ENCODE results near the gene MRPL52. TPM values are rescaled to one million over a fixed set of nuclear protein-coding genes. Genes with fewer than 3 reads are reported as not detected.
A peak's percentile ranks its signal among the peaks of the same experiment; 100 is the strongest.

Gene MRPL52
- total RNA-seq, 1 experiment from 2014 or later = 134 TPM

GRCh38 chr14:22811722-22812121 lies 18.0 kb upstream of the MRPL52 start:
- ChIA-PET CTCF (interaction anchor here (0.6 kb wide), 1 partner anchor 246 kb away, joined by 3 read pairs; no protein-coding TSS in a partner anchor), POLR2A (no interaction called here)
- peaks cover 4 to 11% of the 10 kb centered on the region in 2 experiments; a peak in 3 of 4 replicates for H3K4me1 ChIP-seq (ENCODE audit: control insufficient read depth in 1 of 2, insufficient read depth in 2 of 2, low read length in 2 of 2)

GRCh38 chr14:22812744-22813143 lies 16.9 kb upstream of the MRPL52 start:
- Histone ChIP-seq H3K9me3 (ENCODE audit: control insufficient read depth in 1 of 2, insufficient read depth in 1 of 2, low read depth in 1 of 2, low read length in 2 of 2) (no peaks in the 10 kb centered on the region), H3K27ac (ENCODE audit: low read depth, low read length) (no peak overlapping the region), H3K4me3 (replicated peaks in 1 of 2; ENCODE audit: low read depth in 1 of 2, low read length in 2 of 2) (no peak overlapping the region), H3K36me3 (ENCODE audit: control insufficient read depth in 1 of 2, insufficient read depth in 2 of 2, low read length in 2 of 2) (no peaks in the 10 kb centered on the region), H2AFZ (ENCODE audit: low read depth, low read length, poor library complexity, severe bottlenecking) (no peak overlapping the region), H3K27me3 (ENCODE audit: insufficient read depth, low read length) (no peaks in the 10 kb centered on the region), H3K9me2 (ENCODE audit: insufficient read depth) (no peaks in the 10 kb centered on the region), H3K79me2 (ENCODE audit: insufficient read depth, low read length) (no peaks in the 10 kb centered on the region), H3K9ac (ENCODE audit: low read length) (no peak overlapping the region), H4K20me1 (ENCODE audit: insufficient read depth) (no peaks in the 10 kb centered on the region), H3K4me2 (ENCODE audit: low read length) (no peak overlapping the region), H3K4me1 (ENCODE audit: control insufficient read depth in 1 of 2, insufficient read depth in 2 of 2, low read length in 2 of 2) (peaks cover under 1 to 3% of the 10 kb centered on the region in 2 experiments; a peak in 3 of 4 replicates)
- POLR2A ChIA-PET = no interaction called here
- DNase-seq (ENCODE audit: low read depth, low spot score) = no peak
- ATAC-seq = peak; percentile 66
- intact Hi-C loops (cut with micrococcal nuclease) = no loop called here
- TF ChIP-seq ELF1 (IDR thresholded peaks at IDR 0.05; ENCODE audit: borderline replicate concordance, low read depth) (no peak), CTCF (IDR thresholded peaks at IDR 0.05 in 2 of 3, conservative IDR thresholded peaks at IDR 0.05 in 1 of 3; ENCODE audit: borderline replicate concordance in 1 of 3, insufficient read depth in 1 of 3, low read depth in 2 of 3, low read length in 2 of 3) (0 out of 6 replicates have a peak, but pooled peaks of 2 of the 3 experiments have one; percentile 11 to 17)
- BruUV-seq (replicated peaks) = no TSS peak
- CTCF ChIA-PET = no interaction called here
- RAD21 ChIA-PET (ENCODE audit: low non-redundant PET in 1 of 2, low total read pairs in 2 of 2, uncharacterized antibody in 2 of 2, unreplicated experiment in 2 of 2) = no interaction called here

More at GRCh38 chr14:22811722-22812121, 18.0 kb upstream of the MRPL52 start:
- Histone ChIP-seq H2AFZ (ENCODE audit: low read depth, low read length, poor library complexity, severe bottlenecking) (no peak overlapping the region), H3K9ac (ENCODE audit: low read length) (no peak overlapping the region), H4K20me1 (ENCODE audit: insufficient read depth) (no peaks in the 10 kb centered on the region), H3K9me3 (ENCODE audit: control insufficient read depth in 1 of 2, insufficient read depth in 1 of 2, low read depth in 1 of 2, low read length in 2 of 2) (no peaks in the 10 kb centered on the region), H3K9me2 (ENCODE audit: insufficient read depth) (no peaks in the 10 kb centered on the region), H3K27me3 (ENCODE audit: insufficient read depth, low read length) (no peaks in the 10 kb centered on the region), H3K4me2 (ENCODE audit: low read length) (no peak overlapping the region), H3K27ac (ENCODE audit: low read depth, low read length) (no peak overlapping the region), H3K79me2 (ENCODE audit: insufficient read depth, low read length) (no peaks in the 10 kb centered on the region), H3K4me3 (replicated peaks in 1 of 2; ENCODE audit: low read depth in 1 of 2, low read length in 2 of 2) (no peak overlapping the region), H3K36me3 (ENCODE audit: control insufficient read depth in 1 of 2, insufficient read depth in 2 of 2, low read length in 2 of 2) (no peaks in the 10 kb centered on the region)
- TF ChIP-seq JUND (IDR thresholded peaks at IDR 0.05) (no peak), RAD21 (IDR thresholded peaks at IDR 0.05; ENCODE audit: low read depth) (no peak), EGR1 (IDR thresholded peaks at IDR 0.05; ENCODE audit: low read depth) (no peak), TCF7L2 (IDR thresholded peaks at IDR 0.05; ENCODE audit: borderline replicate concordance, extremely low read depth, insufficient read depth, insufficient read length) (no peak), POLR2A (IDR thresholded peaks at IDR 0.05; ENCODE audit: borderline replicate concordance, extremely low read depth, insufficient read depth, insufficient read length) (no peak), YY1 (IDR thresholded peaks at IDR 0.05; ENCODE audit: extremely low read depth, insufficient replicate concordance, low read depth, low read length) (no peak), EZH2phosphoT487 (IDR thresholded peaks at IDR 0.05; ENCODE audit: borderline replicate concordance) (no peak)
- intact Hi-C loops (cut with micrococcal nuclease) = no loop called here
- BruUV-seq (replicated peaks) = no TSS peak
- DNase-seq (ENCODE audit: low read depth, low spot score) (no peak), ATAC-seq (no peak)
- RAD21 ChIA-PET (ENCODE audit: low non-redundant PET in 1 of 2, low total read pairs in 2 of 2, uncharacterized antibody in 2 of 2, unreplicated experiment in 2 of 2) = interaction anchor here in 1 of 2 experiments (0.6 kb wide), 1 partner anchor 10 kb away, joined by 4 read pairs; no protein-coding TSS in a partner anchor
